Measurements from ENCODE around the gene SELE.

DNA sequence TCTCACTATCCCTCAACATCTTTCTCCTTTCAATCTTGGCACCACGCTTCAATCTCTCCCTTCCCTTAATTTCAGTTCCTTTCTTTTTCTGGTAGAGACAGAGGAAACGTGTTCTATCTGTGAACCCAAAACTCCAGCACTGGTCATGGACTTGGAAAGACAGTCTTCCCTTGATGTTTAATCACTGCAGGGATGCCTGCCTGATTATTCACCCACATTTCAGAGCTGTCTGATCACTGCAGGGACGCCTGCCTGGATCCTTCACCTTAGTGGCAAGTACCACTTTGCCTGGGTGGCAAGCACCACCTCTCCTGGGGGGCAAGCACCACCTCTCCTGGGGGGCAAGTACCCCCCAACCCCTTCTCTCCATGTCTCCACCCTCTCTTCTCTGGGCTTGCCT lies 50.2 kb downstream of the SELE start:
- TF ChIP-seq, protein P1, sequence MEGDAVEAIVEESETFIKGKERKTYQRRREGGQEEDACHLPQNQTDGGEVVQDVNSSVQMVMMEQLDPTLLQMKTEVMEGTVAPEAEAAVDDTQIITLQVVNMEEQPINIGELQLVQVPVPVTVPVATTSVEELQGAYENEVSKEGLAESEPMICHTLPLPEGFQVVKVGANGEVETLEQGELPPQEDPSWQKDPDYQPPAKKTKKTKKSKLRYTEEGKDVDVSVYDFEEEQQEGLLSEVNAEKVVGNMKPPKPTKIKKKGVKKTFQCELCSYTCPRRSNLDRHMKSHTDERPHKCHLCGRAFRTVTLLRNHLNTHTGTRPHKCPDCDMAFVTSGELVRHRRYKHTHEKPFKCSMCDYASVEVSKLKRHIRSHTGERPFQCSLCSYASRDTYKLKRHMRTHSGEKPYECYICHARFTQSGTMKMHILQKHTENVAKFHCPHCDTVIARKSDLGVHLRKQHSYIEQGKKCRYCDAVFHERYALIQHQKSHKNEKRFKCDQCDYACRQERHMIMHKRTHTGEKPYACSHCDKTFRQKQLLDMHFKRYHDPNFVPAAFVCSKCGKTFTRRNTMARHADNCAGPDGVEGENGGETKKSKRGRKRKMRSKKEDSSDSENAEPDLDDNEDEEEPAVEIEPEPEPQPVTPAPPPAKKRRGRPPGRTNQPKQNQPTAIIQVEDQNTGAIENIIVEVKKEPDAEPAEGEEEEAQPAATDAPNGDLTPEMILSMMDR (IDR thresholded peaks at IDR 0.05 in 4 of 5, conservative IDR thresholded peaks at IDR 0.05 in 1 of 5): no peak
- TF ChIP-seq POLR2A (IDR thresholded peaks at IDR 0.05): no peak
